Ecto neural progenitor cell (in vitro differentiated cells): ENCODE measurements around the gene SRL.

ENCODE experiments used
- DNase-seq: peaks from one replicate; pipeline ENCODE4 v3.0.0-alpha.2; 2018; ENCODE audit warnings: low spot score

The SRL gene

DNA sequence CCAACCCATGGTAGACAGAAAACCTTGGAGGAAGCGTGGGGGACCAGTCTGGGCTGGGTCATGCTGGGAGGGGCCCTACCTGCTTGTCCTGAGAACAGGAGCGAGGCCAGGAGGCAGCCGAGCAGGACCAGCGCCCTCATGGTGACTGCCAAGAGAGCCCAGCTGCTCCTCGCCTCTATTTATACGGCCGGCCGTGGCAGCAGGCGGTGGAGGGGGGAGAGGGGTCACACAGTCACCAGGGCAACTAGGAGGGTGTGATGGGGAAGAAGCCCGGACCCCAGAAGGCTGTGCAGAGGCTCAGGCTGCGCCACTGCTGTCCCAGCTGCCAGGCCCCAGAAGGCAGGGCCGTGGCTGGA, at the start of gene SRL:
Gene SRL, minus strand, starts transcription at position 153 of the 356 bp plus-strand sequence. Its CDS starts 13 bp downstream, at position 140.
- DNase-seq, result no peak

DNA sequence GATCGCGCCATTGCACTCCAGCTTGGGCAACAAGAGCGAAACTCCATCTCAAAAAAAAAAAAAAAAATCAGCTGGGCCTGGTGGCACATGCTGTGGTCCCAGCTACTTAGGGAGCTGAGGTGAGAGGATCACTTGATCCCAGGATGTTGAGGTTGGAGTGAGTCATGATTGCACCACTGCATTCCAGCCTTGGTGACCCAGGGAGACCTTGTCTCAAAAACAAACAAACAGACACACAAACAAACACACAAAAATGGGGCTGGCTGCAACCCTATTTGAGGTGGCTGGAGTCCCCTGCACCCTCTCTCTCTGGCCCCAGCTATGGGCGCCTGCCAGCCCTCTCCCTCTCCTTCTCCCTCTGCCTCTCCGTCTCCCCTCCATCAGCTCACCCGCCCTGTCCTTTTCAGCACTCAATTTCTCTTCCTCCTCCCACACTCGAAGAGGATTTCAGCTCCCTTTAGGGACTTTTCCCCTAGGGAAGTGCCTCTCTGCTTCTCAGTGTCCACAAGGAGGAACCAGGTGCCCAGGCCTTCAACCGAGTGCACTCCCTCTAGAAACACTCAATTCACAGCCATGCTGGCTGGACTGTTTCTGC, 48.5 kb upstream of the SRL start:
- no peak for DNase-seq

DNA sequence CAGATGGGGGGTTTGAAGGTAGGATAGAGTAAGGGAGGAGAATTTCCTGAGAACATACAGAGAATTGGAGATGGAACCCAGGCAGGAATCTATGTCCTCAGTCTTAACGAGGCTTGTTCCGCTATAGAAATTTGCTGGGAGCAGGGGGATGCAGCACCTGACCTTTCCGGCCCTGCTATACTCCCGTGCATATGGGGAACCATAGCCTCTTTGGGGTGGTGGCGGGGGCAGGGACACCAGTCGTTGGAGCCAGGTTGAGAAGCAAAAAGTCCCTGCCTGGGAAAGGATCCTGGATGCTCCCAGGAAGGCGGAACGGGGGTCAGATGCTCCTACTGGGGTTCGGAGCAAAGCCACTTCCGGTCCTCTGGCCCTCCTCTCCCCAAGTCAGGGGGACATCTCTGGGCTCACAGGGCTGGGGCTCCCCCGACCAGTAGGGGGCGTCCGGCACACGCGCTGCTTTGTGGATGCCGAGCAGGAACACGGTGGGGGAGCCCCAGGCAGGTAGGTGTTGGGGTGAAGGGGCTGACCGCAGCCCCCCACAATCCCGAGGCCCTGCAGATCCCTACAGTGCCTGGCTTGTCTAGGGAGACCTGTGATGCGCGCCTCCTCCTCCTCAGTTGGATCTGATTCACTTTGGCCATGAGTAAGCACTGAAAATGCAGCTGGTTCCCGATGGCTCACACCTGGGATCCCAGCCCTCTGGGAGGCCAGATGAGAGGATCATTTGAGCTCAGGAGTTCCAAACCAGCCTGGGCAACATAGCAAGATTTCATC, 46.5 kb upstream of the SRL start:
- DNase-seq, result peak; percentile 89

DNA sequence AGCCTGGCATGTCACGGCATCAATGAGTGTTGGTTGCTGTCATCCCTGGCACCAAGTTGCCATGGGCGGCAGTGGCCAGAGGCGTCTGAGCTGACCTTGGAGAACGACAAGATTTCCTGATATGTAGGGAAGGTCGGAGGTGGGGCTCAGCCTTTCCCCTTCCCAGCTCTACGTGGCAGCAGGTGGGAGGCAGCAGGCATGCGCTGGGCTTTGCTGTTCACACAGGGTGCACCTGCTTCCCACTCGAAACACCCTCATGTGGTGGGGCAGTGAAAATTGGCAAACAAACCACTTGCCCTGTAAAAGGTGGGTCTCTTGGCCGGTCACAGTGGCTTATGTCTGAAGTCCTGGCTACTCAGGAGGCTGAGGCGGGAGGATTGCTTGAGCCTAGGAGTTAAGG, 43.3 kb upstream of the SRL start:
- no peak for DNase-seq

DNA sequence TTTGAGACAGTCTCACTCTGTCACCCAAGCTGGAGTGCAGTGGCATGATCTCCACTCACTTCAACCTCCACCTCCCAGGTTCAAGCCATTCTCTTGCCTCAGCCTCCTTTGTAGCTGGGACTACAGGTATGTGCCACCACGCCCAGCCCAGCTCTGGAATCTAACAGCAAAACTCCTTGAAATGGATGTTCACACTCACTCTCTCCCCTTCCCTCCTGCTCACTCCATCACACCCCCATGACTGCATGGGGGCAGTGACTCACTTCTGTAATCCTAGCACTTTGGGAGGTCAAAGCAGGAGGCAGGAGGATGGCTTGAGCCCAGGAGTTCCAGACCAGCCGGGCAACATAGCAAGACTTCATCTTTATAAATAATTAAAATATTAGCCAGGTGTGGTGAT, 42.1 kb upstream of the SRL start:
- no peak for DNase-seq

DNA sequence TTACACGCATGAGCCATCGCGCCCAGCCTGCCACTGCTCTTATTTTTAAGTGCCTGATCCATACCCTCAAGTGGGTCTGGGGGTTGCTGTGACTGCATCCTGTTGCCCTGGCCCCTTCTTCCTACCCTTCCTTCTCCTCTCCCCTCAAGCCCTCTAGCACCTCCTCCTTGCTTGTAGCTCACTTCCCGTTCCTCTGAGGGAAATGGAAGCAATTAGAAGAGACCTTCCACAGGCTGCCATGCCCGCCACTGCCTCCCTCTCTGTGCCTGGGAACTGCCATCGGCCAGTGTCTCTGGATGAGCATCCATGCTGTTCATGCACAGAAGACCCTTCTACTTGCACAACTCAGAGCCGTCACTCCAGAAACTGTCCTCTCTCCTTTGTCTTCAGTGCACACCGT, 41.6 kb upstream of the SRL start:
- DNase-seq, result no peak

DNA sequence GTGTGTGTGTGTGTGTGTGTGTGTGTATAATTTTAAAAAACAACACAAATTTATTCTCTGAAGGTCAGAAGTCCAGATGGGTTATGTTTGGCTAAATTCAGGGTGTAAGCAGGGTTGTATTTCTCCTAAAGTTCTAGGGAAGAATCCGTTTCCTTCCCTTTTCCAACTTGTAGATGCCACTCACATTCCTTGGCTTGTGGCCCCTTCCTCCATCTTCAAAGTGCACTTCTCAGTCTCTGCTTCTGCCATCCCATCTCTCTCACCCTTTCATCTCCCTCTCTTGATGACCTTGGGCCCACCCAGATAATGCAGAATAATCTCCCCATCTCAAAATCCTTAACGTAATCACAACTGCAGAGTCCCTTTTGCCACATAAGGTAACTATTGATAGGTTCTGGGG, 38.7 kb upstream of the SRL start:
- DNase-seq, result no peak

DNA sequence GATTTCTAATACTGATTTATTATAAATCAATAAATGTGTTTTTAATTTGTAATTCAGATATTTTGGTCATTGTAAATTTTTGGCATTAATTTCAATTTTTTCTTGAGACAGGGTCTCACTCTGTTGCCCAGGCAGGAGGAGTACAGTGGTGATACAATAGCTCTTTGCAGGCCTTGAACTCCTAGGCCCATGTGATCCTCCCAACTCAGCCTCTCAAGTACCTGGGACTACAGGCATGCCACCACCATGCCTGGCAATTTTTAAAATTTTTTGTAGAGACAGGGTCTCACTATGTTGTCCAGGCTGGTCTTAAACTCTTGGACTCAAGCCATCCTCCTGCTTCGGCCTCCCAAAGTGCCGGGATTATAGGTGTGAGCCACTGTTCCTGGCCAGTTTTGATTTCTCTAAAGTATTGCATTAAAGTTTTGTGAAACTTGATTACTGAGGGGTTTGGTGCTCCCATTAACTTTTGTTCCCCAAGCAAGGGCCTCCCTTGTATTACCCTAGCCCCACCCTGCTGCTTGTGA, 36.2 kb upstream of the SRL start:
- no peak for DNase-seq

DNA sequence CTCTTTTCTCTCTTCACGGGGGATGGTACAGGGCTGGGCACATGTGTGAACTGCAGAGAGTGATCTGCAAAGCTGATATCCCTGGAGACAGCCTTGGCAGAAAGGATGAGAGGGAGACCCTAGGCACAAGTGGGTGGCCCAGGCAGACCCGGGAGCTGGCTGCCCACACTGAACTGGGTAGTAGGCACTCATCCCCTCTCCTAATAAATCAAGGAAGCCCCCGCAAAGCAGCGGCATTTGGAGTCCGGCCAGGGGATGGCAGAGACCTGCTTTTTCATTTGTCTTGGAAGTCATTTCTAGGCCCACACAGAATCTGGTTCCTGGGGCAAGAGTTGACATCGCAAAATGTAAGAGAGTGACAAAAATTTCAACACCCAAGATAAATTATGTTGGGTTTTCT, 34.0 kb upstream of the SRL start:
- no peak for DNase-seq

DNA sequence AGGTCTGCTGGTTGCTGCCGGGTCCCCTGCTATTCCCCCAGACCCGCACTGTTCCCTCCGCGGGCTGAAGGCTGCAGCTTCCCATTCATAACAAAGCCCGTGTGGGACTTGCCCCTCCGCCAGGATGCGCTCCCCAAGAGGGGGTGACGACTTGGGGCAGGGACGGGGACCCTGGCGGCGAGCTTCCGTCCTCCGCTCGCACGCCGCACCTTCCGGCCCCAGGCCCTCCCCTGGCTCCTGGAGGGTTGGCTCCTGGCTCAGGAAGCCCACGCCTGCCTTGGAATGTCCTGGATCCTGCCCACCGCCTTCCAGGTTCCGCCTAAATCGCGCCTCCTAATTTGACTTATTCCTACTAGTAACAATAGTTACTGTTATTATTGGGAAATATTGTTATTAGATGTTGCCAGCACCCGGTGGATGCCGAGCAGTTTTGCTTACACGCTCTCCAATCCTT, 32.0 kb upstream of the SRL start:
- DNase-seq, result peak; percentile 81

DNA sequence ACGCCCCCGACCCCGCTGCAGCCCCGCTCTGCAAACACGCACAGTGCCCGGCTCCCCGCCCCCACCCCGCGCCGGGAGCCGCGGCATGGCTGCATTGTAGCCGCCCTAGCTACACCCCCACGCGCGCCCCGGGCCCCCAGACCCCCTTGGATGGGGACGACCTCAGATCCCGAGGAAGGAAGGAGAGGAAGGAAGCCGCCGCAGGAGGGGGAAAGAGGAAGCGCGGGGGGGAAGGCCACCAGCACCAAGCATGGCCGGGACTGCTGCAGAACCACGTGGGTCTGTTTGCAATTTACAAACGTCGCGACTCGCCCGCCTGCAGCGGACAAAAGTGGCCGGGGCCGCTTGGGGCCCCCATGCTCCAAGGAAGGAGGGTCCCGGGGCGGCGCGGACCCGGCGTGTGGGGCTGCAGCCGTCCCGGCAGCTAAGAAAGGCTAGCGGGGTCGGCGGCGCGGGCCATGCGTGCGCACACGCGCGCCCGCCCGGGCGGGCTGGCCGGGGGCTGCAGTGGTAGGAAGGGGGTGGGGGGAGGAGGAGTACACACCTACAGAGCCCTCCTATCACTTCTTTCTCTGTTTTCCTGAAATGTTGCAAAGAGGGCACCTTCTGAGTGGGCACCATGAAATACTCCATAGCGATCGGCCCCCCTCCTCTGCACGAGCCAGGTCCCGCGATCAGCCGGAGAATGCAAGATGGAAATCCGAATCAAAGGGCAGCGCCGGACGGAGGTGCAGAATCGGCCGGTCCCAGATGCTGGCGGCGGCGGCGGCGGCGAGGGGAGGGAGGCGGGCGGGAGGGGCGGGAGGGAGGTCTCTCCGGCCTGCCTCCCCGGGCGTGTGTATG, 30.5 kb upstream of the SRL start:
- no peak for DNase-seq

DNA sequence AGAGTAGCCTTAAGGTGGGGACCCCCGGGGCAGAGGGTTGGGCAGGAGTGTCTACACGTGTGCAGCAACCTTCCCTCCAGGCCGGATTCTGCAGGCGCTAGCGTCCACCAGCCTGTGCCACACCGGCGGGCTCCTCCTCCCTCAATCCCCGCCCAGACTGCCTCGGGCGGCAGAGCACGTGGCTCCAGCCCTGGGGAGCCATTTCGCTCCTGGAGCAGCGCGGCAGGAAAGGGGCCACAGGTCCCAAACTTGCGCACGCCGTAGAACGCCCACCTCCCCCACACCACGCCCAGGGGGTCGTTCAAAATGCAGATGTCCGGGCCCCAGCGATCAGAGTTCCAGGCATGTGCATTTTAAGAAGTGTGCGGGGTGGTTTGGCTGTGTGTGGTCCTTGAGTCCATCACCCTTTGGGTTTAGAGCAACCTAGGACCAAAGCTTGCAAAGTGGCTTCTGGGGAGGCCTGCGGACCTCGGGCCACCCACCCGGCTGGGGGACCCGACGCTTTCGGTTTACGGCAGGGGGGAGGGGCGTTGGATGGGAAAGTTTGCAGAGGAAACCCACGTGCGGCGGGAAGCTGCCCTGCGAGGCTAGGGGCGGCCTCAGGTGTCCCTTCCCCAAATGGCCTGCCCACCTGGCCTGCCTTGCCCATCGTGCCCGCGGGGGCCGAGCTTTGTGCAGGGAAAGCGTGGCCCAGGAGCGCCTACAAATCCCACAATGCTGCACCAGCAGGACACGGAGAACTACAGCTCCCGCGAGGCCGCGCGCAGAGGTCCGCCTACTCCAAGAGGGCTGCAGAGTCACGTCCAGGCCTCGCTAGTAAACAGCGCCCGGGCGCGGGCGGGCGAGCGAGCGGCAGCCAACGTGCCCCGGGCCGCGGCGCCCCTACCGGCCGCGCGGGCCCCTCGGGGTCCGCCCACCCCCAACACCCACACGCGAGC, 29.6 kb upstream of the SRL start:
- DNase-seq, result peak; percentile 95

DNA sequence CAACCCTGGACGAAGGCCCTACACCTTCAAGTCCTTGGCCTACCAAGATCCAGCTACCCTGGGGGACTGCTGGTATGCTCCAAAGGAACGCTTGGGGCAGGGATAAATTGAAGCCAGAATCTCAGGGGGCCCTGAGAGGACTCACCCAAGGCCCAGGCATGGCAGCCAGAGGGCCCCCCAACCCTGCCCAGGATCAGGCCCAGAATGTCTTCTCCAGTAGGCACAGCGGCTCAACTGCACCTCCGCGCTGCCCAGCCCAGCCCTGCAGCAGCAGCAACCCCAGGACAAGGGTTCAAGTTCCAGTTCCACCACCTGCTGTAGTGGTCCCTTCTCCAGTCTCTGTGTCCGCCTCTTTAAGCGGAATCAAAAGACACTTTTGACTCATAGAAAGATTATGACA, 28.7 kb upstream of the SRL start:
- DNase-seq, result no peak

DNA sequence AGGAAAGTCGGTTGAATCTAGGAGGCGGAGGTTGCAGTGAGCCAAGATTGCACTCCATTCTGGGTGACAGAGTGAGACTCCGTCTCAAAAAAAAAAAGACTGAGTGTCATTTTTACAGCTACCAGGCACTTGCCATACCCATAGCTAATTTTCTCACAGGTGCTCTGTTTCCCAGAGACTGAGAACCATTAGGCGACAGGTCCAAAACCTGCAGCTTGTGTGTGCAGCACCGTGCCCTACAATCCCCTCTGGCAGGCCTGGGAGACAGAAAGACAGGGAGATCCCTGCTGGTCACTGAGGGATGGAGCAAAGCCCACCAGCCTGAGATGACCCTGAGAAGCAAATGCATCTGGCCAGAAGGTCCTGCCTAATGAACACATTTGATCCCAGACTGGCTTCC, 28.2 kb upstream of the SRL start:
- no peak for DNase-seq

DNA sequence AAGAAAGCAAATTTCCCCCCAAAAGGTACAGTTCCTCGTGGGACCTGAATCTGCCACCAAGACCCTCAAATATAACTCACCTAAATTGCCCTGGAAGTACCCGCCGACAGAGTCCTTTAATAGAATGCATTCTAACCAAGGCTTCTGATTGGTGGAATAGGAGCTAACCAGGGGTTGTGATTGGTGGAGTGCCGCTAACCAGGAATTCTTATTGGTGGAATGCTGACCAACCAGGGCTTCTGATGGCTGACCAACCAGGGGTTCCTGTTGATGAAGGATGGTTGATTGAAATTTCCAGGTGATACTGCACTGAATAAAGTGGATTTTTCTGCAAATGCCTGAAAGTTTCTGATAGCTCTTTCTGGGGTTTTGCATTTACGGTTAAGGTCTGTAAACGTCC, 24.5 kb upstream of the SRL start:
- no peak for DNase-seq

DNA sequence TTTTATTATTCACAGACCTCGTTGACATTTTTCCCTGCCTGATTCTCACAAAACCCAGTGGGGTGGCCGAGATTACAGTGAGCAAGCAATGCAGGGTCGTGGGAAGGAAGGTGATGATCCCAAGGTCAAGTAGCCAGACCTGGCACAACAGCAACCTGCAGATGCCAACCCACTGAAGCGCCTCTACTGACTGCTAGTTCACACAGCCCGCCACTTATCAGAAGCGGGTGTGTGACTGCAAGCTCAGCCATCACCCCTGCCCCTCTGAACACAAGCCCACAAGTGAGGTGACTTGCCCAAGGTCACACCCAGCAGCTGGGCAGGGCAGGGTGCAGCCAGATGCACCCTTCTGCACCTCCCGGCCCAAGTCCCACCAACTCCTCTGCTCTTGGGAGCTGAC, 23.8 kb upstream of the SRL start:
- no peak for DNase-seq

DNA sequence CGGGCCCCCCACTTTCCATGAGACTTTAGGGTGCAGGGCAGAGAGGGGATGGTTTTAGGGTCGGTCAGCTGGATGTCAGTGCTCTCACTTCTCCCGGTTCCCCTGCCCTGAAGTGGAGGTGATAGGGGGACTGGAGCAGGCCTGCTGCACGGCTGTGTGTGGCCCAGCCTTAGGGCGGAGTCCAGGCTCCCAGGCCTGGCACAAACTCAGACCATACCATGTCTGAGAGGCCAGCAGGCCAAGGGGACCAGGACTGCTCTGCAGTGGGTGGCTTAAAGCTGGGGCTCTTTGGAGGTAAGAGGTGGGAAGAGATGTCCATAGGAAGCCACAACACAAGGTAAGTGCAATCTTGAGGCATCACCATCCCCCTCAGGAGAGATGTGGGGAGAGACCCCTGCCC, 22.7 kb upstream of the SRL start:
- no peak for DNase-seq

DNA sequence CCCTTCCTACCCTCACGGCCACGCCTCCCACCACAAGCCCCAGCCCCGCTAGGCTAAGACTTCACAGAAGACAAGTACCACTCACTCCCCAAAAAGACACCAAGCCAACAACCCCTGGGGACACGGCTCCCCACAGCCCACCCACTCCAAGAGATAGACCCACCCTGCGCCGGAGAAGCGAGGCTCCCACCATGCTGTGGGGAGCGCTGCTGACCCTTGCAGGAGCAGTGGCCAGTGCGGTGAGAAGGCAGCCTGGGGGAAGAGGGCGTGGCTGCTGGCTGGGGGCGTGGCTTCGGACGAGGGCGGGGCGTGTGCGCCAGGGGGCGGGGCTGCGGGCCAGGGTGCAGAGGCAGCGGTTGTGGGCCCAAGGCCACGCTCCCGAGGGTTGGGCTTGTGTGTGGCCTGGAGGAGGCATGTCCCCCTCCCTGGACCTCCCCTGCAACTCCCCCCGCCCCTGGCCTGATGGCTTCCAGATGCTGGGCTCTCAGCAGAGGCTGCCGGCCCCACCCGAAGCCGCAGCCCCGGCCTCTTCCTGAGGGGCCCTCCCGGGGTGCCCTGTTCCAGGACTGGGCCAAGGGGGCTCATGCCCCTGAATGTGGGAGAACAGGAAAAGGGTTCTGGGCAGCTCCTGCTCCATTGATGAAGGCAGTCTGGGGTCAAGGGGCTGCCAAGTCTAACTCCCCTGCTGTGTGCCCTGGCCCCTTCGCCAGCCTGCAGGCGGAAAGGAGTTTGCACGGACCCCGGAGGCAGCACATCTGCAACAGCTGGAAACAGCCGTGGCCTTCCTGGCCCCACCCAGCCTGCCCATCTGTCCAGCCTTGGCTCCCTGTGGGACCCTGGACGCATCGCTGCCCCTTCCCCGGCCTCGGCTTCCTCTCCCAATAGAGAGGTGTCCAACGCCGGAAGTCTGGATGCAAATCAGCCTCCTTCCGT, 21.9 kb upstream of the SRL start:
- DNase-seq, result peak; percentile 91

DNA sequence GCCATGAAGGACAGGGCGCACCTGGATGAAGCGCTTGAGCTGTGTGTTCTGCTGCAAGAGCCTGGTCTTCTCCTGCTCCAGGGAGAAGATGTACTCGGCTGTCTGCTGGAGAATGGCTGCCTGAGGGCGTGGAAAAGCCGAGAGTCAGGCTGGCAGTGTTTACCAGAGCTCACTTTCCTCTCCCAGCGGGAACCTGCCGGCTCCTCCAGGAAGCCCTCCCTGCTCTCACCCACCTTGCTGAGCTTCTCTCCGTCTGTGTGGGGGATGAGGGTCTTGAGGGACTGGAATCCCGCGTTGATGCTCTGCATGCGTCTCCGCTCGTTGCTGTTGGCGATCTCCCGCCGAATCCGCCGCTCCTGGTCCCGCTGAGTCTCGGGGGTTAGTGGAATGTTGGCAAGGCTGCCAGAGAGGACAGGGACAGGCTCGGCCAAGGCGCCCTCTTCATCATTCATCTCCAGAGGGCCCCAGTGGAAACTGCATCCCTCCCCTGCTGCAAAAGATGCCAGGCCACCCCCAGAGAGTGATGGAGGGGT, 20.5 kb upstream of the SRL start:
- no peak for DNase-seq

DNA sequence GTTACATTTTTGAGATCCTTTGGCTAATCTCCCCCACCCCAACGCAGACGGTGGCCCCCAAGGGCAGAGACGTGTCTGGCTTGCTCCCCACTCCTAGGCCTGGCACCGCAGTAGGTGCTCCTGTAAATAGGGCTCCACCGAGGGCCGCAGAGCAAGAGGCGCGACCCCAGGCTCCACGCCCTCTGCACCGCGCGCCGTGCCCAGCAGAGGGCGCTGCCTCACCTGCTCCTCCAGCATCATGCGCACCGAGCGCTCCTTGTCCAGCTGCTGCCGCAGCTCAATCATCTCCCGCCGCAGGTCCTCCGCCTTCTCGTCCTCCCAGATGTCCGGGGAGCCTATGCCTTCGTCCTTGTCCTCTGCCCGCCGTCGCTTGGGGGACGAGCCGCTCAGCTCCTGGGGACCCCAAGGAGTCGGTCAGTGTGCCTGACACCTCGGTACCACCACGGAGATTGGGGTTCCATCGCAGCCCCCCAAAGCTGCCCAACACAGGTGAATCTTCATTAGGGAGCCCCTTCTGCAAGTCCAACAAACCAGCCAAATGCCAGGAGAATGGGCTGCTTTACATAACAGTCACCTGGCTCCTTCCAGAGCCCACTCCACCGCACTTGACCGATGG, 19.8 kb upstream of the SRL start:
- peak; percentile 89 for DNase-seq
